PC-9 (cell line): ENCODE measurements around the gene PILRA.
"Not testable (repeated sequence)": the region's sequence is repeated elsewhere in the genome, so short reads cannot be mapped to it uniquely, and the experiment has no call there.

Experiments used
- EZH2 ChIP-seq: fragments of 200-600 bp; sonication (generic); IDR thresholded peaks from 2 replicates; pipeline ENCODE4 v1.8.0; 2017; ENCODE audit warnings: antibody characterized with exemption, low read depth
- TF ChIP-seq, protein P1 (sequence below): fragments of 200-600 bp; sonication (generic); conservative IDR thresholded peaks from 2 replicates; pipeline ENCODE4 v1.6.1; 2017; ENCODE audit warnings: mixed run types, antibody characterized with exemption, mild to moderate bottlenecking, moderate library complexity

DNA sequence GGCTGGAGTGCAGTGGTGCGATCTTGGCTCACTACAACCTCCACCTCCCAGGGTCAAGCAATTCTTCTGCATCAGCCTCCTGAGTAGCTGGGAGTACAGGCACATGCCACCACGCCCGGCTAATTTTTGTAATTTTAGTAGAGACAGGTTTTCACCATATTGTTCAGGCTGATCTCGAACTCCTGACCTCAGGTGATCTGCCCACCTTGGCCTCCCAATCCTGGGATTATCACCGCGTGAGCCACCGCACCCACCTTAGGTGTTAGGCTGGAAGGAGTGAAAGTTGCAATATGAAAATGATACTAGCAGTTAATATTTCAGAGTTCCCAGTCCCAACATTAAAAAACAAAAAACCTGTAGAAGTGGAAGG, 7.3 kb upstream of the PILRA start:
- TF ChIP-seq, protein P1, sequence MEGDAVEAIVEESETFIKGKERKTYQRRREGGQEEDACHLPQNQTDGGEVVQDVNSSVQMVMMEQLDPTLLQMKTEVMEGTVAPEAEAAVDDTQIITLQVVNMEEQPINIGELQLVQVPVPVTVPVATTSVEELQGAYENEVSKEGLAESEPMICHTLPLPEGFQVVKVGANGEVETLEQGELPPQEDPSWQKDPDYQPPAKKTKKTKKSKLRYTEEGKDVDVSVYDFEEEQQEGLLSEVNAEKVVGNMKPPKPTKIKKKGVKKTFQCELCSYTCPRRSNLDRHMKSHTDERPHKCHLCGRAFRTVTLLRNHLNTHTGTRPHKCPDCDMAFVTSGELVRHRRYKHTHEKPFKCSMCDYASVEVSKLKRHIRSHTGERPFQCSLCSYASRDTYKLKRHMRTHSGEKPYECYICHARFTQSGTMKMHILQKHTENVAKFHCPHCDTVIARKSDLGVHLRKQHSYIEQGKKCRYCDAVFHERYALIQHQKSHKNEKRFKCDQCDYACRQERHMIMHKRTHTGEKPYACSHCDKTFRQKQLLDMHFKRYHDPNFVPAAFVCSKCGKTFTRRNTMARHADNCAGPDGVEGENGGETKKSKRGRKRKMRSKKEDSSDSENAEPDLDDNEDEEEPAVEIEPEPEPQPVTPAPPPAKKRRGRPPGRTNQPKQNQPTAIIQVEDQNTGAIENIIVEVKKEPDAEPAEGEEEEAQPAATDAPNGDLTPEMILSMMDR = not testable (repeated sequence)
- not testable (repeated sequence) for TF ChIP-seq EZH2
